Stimulated activated naive CD8-positive, alpha-beta T cell treated with anti-CD3 and anti-CD28 coated beads, Interleukin-15, Interleukin-2, amounts not matched to agents 100 U/mL and 50 U/mL, for 24 hours (primary cell): Measurements from ENCODE around the gene MTOR.
A peak's percentile ranks its signal among the peaks of the same experiment; 100 is the strongest.
"Not testable (repeated sequence)": the region's sequence is repeated elsewhere in the genome, so short reads cannot be mapped to it uniquely, and the experiment has no call there.

ENCODE experiments used
- ATAC-seq: fragments of 150-1000 bp; cut with Tn5 transposase; one replicate; pipeline ENCODE4 v1.10.0; 2021
- DNase-seq: peaks from one replicate; pipeline ENCODE4 v3.0.0; 2021

The MTOR gene

DNA sequence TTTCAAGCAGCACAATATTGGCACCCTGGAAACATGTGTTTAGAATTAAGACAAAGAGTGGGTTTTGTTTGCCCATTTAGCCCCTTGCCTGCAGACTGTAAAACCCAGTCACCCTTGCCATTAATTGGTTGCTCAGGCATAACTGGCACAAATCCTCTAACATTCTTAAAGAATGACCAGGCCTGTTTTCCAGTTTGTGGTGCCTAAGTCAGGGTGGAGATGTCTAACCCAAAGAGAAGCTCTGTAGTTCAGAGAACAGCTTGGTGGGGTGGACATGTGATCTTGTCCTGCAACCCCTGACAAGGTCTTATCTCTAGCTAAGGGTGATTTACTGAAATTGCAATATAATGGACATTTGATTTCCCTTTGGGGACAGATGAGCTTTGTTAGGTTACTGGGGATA lies 82.0 kb downstream of the MTOR start:
- ATAC-seq (no peak), DNase-seq (no peak)

DNA sequence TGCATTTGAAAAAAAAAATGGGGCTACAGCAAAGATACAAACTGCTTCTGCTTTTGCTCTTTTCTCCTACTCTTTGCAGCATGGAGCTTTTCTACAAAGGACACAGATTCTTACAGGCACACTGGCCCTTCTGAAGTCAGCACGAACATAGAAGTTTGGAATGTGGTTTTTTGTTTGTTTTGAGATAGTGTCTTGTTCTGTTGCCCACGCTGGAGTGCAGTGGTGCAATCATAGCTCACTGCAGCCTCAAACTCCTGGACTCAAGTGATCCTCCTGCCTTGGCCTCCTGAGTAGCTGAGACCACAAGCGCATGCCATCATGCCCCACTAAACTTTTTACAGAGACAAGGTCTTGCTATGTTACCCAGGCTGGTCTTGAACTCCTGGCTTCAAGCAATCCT lies 82.6 kb downstream of the MTOR start:
- DNase-seq, ATAC-seq: not testable (repeated sequence)

DNA sequence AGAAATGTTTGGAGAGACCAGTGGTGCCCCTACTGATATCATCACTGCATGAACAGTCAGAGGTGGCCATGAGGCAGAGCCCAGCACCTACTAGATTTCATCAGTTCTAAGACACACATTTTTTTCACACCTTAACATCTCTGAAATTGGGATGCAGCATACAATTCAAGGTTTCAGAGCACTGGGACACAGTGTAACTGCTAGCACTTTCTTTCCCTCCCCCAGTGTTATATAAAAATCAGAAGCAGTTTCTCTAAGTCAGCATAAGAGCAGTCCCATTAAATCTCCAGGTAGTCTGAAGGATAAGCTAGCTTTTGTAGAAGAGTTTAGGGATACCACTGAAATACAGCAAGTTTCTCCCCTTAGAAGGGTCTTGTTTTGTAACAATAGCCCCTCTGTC lies 83.2 kb downstream of the MTOR start:
- no peak for DNase-seq
- no peak for ATAC-seq

DNA sequence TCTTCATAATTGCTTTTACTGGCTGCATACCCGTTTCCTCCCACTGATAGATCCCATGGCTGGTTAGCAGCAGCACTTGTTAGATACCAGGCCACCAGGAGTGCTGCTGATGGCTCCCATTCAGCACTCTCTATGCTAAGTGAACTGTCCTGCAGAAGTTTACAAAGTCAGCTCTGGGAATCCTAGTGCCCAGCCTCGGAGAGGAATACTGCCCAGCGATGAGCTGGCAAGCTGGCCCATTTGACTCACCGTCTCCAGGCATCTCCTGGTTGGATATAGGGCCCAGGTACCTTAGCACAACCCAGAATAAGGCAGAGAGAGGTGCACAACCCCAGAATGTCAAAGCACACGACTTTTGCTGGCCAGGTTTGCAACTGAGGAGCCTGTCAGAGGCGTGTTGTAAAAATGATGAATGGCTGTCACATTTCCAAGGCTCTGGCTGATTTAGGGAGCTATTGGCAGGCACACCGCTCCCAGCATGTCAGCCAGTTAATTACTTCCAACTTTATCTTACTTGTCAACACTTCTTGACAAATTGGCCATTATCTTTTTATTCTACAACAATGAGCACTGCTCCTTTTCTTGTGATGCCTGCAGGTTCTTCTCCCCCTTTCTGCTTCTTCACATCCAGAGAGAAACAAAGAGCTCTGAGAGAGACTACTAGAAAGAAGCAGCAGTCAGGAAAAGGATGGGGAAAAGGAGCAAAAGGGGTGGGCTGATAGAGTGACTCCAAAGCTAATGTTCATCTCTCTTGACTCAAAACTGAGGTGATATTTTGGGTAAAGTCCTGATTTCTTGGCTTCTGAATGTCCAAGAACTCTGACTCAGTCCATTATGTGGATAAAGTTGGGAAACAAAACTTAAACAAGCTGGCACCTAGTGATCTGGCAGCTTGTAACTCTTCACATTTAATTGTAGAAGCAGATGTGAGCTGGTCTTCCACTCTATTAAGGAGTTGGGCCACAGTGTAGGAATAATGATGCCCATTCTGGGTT lies 84.0 kb downstream of the MTOR start:
- no peak for ATAC-seq
- DNase-seq: no peak

DNA sequence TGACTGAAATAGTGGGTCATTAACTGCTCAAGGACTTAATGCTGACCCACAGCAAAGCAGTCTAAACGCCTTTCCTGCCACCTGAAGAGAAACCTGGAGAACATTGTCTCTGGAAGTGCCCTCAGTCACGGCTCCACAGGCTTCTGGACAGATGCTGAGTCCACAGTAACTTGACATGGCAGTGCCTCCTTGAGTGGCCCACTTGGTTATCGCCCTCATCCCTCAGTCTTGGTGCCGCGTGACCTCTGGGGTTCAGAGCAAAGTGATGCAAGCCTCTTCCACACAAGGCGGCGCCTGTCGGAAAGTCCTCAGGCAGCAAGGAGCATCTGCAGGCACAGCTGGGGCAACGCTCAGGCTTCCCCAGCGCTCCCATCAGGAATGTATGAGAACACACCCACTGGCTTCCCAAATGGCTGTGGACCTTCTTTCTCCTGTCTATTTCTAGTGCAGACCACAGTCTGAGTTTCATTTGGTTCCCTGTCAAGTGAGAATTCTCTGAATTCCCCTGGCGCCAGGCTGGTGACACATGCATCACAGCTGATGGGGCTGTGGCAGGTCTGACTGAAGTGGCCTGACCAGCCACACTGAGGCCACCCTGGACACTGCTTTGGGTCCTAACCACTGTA lies 86.2 kb downstream of the MTOR start:
- DNase-seq: no peak
- no peak for ATAC-seq

DNA sequence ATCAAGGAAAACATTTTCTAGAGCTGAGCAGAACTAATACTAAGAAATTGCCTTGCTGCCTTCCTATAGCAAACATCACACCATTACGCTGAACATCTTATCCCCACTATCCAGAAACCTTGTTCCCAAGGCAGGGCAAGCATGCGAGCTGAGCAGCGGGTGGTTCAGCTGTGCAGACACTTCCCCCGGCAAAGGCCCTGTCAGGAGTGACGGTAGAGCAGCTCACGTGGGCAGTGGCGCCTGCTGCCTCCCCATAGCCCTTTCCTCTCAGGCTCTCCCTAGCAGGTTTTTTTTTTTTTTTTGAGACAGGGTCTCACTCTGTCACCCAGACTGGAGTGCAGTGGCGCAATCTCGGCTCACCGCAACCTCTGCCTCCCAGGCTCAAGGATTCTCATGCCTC lies 86.9 kb downstream of the MTOR start:
- ATAC-seq (no peak), DNase-seq (no peak)

DNA sequence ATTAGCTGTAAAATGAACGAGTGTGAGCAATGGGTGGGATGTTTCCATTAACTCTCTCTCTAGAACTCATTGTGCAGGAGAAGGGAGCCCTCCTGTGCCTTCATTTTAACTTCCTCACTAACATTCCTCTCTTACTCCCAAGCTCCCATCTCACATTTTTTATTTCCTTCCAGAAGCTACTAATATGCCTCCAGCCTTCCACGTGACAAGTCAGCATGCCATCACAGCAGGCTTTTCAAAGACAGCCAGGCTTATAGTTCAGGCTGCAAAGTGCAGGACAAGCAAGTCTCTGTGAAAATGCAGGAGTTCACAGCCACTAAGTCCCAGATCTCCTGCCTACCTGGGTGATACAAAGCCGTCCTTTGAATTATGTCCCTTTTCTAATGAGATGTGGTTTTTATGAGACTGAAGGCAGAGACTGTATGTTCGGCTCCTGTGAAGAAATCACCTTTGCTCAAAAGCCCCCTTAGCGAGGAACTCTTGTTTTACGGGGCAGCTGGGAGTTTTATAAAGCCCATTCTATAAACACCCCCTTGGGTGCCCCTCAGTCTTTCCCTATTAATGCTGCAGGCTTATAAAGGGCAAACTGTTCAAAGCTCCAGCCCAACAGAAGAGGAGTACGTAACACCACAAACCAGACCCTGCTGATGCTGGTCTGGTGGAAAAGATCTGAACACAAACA lies 87.9 kb downstream of the MTOR start:
- no peak for DNase-seq

DNA sequence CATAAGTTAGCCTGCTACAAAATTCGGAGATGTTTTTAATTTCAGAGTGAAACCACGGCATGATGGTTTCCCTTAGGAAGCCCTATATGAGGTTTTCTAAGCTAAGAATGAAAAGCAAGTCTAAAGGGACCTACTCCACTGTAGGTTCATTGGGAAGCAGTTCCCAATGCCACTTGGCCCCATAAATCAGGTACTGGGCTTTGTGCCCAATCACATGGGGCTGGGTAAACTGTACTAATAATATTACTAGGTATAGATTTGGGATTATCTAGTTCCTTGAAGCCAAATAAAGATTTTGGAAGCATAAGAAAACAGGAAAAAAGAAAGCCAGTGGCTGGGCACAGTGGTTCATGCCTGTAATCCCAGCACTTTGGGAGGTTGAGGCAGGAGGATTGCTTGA lies 92.2 kb downstream of the MTOR start:
- DNase-seq (no peak), ATAC-seq (no peak)

More for the DNA sequence above, 87.9 kb downstream of the MTOR start:
- ATAC-seq: no peak

DNA sequence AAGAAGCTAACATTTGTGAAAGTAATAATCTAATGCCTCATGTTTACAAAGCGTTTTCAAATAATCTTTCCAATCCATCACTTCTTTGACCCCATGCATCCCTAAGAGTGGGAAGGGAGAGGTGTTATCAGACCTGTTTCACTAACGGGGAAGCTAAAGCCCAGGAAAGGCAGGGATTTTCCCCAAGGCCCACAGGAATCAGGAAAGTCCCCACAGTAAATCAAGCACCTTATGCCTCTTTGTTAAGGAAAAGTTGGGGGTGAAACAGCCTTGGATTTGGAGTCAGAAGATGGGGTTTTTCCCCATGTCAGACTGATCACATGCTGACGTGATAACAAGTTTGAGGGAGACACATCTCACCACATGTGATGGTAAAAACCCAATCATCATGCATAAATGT lies 93.1 kb downstream of the MTOR start:
- DNase-seq (no peak), ATAC-seq (no peak)

DNA sequence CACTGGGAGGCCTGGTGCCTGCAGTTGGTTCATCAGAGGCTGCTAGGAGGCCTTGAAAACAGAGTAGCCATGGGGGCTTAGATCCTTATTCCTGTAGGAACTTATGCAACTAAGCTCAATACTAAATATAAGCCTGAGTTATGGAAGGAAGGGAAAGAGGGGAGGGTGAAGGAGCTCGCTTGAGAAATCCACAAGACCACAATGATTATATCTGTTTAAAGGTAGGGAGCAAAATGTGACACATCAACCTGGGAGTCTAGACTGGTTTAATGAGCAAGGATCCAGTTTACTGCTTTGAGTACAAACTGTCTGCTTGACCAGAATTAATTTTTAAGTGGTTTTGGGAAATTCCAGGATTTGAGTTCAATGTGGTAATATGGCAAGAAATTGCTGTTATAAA lies 93.6 kb downstream of the MTOR start:
- ATAC-seq: no peak
- DNase-seq: no peak

DNA sequence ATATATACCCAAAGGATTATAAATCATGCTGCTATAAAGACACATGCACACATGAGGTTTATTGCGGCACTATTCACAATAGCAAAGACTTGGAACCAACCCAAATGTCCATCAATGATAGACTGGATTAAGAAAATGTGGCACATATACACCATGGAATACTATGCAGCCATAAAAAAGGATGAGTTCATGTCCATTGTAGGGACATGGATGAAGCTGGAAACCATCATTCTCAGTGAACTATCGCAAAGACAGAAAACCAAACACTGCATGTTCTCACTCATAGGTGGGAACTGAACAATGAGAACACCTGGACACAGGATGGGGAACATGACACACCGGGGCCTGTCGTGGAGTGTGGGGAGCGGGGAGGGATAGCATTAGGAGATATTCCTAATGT lies 95.6 kb downstream of the MTOR start:
- DNase-seq, ATAC-seq: not testable (repeated sequence)

DNA sequence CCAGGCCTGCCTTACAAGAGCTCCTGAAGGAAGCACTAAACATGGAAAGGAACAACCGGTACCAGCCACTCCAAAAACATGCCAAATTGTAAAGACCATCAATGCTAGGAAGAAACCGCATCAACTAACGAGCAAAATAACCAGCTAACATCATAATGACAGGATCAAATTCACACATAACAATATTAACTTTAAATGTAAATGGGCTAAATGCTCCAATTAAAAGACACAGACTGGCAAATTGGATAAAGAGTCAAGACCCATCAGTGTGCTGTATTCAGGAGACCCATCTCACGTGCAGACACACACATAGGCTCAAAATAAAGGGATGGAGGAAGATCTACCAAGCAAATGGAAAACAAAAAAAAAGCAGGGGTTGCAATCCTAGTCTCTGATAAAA lies 99.6 kb downstream of the MTOR start:
- ATAC-seq, DNase-seq: not testable (repeated sequence)

DNA sequence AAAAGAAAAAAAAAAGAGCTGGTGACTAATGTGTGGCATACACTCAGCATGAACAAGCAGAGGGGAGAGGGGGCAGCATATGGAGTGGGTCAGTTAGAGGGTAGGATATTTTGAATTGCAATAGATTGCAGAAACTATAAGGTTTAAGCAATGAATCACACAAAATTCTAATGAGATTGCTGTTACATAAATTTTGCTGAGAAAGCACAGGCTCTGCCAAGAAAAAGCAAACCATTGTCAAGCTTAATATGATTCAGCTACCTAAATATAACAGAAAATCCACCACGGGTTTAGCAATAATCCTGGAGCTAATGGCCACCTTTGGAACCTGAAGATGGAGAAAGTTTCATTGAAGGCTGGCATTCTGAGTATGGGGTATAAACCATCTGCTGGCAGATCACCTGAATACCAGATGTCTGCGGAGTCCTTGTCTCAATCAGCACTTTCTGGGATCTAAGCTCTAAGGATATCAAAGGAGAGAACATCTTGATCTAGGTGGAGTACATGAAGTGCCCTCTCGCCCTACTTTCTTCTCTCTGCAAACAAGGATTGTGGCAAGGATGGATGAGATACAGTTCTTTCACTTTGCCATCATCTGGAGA lies 103.5 kb downstream of the MTOR start:
- ATAC-seq (peak; percentile 61), DNase-seq (no peak)

DNA sequence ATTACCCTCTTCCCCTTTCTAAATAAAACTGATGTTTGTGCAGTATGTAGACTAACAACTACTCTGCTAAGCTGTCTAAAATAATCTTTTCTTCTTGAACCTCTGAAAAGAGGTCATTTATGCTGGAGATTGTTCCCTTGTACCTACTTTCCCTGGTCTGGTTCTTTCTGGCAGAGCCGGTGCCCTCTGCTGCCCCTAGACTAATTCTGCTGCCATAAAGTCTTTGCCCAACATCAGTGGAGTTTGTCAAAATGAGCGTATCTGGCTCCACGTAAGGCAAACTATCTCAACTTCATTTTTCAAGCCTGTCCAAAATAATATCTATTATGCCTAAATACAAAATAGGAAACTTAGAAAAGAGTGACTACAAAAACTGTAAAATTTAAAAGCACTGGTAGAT lies 104.1 kb downstream of the MTOR start:
- DNase-seq (no peak), ATAC-seq (no peak)

DNA sequence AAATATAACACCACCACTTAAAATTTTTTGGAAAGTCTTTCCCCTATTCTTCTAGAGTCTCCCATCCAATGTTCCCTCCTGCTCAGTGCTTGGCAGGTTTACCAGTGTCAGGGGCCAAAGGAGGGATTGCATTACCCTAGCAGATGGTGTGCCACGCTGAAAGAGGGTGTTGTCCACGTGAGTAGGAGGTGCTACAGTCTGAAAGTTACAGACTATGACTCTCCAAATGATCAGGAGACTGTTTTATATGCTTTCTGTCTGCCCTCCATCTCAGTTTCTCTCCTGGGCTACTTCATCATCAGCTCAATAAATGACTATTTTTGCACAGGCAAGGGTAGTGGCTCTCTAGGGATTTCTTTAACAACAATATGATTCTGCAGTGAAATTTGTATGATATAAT lies 104.5 kb downstream of the MTOR start:
- DNase-seq (no peak), ATAC-seq (no peak)

DNA sequence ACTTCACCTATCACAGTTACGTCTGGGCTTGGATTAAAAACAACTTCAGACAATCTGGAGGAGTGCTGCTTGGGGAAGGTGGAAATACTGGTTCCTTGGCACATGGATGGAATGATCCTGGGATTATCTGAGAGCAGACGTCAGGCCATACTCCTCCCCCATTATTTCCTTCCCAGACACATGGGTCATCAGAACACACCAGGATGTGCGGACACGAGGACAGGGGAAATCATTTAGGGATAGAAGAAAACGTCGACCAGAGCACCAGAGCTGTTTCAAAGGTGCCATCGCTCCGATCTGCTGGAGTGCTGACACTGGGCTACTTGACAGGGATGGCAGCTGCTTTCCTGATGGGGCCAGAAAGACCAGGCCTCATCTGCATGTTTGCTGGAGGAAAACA lies 105.0 kb downstream of the MTOR start:
- DNase-seq (no peak), ATAC-seq (no peak)

DNA sequence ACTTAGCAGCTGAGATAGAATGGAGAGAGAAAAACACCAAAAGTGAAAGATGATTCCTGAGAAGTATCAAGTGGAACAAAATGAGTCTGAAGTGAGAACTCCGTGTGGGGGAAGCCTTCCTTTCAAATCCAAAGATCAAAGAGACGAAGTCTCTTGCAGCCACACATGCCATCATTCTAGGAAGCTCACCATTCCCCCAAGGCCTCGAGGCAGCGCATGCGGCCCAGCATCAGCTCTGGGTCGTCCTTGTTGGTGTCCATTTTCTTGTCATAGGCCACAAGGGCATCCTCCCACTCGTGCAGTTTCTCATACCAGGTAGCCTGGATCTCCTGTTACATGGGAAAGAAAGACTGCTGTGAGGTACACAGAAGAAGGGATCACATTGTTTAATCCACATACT lies 105.4 kb downstream of the MTOR start:
- DNase-seq (no peak), ATAC-seq (no peak)

DNA sequence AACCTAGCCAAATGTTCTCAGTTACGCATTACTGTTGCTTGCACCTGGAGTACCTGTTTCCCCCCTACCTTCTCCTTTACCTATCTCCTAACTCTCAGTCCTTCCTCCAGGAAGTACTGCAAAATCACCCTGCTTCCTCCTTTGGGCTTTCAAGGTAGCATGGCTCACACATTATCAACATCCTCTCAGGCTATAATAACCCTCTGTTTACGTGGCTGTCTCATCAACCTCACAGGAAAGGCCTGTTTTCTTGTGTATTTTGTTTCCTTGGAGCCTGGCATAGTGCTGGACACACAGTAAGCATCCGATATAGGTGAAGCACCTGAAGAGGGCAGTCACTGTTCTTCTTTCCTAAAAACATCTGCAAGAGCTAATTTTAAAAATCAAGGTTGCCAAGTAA lies 105.9 kb downstream of the MTOR start:
- ATAC-seq (no peak), DNase-seq (no peak)

DNA sequence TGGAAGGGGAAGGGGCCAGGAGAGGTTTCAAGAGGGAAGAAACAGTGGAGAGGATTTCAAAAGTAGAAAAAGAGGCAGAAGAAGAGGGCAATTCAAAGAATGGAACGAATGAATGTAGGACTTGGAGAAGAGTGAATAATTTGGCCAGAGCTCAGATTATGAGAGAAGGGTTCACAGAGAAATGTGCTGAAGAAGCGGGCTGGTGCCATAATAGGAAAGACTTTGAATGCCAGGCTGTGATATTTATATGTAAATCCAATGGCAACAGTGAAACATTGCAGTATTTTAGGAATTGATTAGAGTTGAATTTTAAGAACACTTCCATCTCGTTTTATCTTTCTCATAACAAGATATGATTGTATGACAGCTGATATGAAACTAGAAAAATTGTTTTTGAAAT lies 109.2 kb downstream of the MTOR start:
- DNase-seq (no peak), ATAC-seq (no peak)

DNA sequence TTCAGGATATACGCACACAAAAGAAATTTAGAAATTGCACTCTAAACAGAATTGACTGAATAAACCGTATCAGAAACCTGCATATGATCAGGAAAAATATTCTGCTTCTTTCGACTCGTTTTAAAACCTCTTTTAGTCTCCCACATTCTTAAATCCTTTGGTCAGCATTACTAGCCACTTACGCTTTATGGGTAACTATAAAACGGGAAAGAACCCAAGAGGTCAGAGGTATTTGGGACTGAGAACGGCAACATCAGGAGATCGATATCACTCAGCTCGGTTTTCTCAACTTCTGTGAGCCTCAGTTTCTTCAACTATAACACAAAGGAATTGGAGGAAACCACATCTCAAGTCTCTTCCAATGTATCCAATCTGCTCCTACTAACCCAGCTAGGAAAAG lies 109.6 kb downstream of the MTOR start:
- ATAC-seq (no peak), DNase-seq (no peak)

DNA sequence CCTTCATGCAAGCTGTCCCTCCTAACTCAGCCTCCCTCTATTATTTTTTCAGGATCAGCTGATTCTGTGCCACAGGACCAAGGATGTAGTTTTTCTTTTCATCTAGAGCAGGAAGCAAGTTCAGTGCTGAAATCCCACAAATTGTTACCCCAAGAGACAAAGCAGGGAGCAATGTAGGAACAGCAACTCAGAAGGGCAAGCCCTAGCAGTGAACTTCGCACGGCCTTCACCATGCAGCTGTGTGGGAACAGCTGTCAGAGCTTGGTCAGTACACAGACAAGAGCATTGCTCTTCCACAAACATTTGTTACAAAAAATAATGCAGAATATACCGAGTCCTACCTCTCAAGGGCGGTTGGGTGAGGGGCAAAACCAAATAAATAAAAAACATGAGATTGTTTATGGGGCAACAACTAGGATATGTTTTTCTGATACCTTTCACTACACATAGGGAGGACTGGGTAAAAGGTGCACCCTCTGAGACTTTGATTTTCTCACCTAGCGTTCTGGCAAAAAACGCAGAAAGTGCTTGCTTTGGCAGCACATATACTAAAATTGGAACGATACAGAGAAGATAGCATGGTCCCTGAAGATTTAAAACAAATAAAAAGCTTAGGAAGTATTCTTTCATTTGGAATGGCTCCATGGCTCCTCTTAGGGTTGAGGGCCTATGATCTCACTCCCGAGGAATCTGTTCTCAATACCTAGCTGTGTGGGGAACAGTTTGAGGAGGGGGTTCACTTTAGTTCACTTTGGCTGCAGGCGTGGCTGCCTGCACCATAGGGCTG lies 110.3 kb downstream of the MTOR start:
- DNase-seq (no peak), ATAC-seq (no peak)

DNA sequence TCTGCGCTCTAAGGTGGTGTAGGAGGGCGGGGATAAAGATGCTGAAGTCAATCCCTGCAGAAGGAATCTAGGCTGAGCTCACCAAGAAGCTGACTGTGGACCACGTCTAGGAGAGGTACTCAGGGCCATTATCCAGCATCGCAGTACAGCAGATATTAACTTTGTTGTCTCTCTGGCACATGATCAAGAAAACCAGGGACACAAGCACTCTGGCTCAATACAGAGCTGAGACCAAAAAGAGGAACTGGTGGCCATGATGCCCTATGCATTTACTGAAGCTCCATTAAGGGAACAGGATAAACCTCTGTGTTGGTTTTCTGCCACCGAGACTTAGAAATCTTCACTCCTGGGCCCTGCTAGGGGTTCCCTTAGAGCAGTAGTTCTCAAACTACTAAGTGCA lies 111.2 kb downstream of the MTOR start:
- no peak for DNase-seq
- no peak for ATAC-seq
